ENCODE data around the gene SSH2.
"Not testable (repeated sequence)": the region's sequence is repeated elsewhere in the genome, so short reads cannot be mapped to it uniquely, and the experiment has no call there.

Gene SSH2

DNA sequence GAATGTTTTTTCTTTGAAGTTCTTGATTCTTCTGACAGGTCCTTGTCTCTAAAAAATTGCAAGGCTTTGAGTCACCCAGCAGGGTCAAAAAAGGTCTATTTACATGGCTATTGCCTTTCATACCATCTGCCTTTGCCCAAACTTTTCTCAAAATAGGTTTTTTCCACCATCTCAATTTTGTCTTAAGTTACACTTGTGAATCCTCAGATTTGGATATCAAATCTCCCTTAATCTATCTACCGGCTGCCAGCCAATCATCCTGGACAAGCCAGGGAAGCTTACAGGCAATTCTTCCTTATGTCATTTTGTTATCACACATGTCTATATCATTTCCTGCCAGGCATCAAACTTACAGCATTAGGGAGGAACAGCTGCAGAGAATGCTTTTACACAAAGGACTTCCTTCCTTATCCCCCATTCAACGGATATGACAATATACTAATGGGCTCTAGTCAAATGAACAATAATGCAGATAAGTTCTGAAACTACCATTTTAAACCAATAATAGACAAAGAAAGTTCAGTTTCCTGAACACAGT is 203.2 kb downstream of the SSH2 start:
- no peak for DNase-seq

DNA sequence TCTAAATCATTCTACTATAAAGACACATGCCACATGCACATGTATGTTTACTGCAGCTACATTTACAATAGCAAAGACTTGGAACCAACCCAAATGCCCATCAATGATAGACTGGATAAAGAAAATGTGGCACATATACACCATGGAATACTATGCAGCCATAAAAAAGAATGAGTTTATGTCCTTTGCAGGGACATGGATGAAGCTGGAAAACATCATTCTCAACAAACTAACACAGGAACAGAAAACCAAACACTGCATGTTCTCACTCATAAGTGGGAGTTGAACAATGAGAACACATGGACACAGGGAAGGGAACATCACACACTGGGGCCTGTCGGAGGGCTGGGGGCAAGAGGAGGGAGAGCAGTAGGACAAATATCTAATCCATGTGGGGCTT is 204.6 kb downstream of the SSH2 start:
- DNase-seq: not testable (repeated sequence)

DNA sequence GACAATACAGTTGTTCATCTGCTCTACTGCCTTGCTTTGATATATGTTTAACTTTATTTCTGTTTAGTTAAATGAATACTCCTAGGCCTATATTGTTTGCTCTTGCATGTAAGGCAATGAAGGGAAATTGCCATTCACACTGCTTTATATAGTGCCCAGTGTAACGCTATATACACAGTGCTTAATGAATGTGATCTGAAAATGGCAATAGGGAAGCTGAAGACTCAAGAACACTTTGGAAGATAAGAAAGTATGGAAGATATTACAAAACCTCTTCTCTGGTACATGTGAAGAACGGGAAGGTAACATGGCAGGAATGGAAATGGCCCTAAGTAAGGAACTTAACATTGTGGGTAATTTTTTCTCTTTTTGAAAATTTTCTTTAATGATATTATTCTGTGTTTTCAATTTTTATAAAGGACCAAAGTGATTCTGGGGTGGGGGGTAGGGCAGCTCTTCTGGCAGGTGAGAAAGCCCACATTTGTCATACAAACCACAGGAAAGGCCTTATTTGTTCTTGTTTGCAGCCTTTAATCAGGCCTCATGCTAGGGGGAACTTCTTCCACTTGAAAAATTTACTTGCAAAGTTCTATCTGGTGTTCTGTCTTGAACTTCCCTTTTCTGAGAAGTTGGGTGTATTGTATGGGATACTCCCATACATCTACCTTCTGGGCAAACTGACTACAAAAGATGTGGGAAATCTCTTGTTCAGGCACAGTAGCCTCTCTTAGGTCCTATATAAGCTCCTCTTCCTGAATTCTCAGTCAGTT is 206.6 kb downstream of the SSH2 start:
- no peak for DNase-seq

- no peak for DNase-seq
These were observed 207.4 kb downstream of the SSH2 start for GRCh38 chr17:29722411-29723198.

DNA sequence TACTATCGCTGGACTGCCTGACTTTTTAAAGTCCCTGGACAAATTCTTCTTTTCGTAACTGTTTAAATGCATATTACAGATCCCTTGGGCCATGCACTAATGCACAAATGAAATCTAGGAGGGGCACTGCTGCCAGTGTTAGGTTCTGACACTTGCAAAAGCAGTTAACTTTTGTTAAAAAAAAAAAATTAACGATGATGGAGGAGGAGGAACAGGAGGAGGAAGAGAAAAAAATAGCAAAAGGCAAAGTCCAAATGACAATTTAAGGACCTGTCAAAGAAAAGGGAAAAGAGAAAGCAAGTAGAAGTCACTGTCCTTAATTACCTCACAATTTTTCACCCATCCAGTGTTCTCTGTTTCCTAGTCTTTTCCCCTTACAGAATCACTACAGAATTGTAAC is 209.5 kb downstream of the SSH2 start:
- DNase-seq: no peak

- DNase-seq: no peak
These were observed 210.6 kb downstream of the SSH2 start for GRCh38 chr17:29719469-29719868.

- DNase-seq: no peak
These were observed 211.5 kb downstream of the SSH2 start for GRCh38 chr17:29718446-29719039.

DNA sequence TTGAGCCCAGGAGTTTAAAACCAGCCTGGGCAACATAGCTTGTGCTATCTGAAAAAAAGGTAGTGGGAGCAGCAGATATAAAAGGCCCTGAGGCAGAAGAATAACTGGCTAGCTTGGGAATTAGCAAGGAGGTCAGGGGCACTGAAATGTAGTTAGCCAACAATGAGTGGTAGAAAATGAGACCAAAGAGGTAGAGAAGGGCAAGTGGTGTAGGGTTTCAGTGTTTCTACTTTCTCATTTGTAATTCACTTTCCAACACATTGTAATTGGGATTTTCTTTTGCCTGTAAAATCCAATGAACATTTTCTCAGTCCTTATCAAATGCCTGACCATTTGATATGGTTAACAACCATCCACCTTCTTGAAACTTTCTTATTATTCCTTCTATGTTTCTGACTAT is 212.2 kb downstream of the SSH2 start:
- DNase-seq: no peak

- DNase-seq: no peak
These were observed 213.5 kb downstream of the SSH2 start for GRCh38 chr17:29716566-29716965.

DNA sequence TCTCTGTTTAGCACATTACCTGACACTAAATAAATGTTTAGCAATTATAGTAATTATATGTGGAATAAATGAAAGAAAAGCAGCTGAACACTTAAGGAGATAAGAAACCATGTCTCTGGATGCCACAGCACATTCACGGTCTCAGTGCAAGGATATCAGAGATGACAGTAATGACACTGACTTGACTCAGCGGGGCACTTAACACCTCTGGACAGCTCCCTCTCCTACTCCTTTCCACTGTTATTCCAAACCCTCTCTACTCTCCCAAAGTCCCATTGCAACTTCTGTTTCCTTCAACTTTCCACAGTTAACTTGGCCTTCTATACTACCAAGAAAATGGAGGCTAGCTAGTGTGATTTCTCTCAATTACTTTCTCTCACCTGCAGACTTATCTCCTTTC is 214.3 kb downstream of the SSH2 start:
- no peak for DNase-seq

DNA sequence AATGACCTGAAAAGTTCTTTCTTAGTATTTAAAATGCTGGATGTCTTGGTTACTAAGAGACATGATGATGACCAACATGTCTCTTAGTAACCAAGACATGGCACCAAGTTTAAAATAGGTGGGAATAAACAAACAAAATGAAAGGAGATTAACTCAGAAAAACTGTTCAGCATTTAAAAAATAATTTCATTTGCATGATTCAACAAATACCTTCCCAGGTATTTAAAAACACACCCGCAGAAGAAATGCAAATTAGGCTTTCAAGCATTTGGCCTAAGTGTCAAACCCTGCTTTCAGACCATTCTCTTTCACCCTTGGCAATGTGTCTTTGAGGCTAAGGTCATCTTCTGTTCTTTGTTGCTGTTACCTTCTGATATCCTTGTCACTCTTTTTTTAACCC is 215.9 kb downstream of the SSH2 start:
- no peak for DNase-seq

DNA sequence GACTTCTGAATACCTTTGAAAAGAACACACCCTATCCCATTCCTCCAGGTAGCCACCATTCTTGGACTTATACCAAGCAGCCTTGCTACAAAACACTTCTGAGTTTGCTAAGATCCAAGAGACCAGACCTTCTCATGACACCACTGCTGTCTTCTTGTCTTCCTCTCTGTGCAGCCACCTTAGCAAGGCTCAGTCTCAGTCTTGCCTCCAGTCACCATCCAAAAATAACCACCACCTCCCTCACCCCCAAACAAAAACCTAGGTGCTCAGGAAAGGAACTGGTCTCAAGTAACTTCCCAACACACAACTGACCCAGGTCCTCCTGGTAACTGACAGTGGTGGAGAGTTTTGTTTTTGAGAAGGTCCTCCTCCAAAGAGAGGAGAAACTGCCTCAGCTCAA is 216.4 kb downstream of the SSH2 start:
- DNase-seq: no peak

- DNase-seq: no peak
These were observed 218.2 kb downstream of the SSH2 start for GRCh38 chr17:29711588-29712385.

DNA sequence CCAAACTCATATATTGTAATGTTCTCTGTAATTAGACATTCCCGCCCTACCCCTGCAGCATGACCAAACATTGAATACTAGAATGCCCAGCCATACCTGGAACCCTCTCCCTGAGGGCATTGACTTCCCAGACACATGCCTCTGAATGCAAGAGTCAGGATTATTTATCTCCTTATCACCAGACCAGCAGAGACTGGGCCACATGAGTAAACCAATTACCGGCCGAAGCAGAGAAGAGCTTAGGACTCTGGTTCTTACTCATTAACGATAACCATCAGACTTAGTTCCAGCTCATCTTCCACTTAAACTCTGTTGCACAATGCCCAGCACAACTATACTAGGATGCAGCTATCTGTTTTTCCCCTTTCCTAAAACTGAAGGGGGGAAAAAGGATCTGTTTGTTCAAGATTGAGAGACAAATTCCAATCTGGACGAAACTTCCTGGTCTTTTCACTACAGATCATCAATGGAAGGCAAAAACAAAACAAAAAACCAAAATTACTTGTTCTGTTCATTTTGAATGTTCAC is 219.1 kb downstream of the SSH2 start:
- DNase-seq: no peak

DNA sequence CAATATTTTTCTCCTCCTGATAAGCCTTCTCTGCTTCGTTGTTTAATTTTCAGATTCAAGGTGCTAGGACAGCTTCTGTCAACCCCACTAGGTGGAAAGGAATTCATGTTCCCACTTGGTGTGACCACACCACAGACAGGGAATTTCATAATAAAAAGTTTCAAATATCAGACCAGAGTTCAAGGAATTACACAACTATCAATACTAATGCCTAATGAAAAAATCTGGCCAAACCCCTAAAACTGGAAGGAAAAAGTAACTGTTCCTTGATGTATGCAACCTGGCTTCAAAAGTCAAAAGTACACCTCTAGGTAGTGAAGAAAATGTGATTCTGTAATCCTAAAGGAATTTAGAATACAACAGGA is 219.5 kb downstream of the SSH2 start:
- no peak for DNase-seq

- no peak for DNase-seq
These were observed 220.0 kb downstream of the SSH2 start for GRCh38 chr17:29709866-29710519.

DNA sequence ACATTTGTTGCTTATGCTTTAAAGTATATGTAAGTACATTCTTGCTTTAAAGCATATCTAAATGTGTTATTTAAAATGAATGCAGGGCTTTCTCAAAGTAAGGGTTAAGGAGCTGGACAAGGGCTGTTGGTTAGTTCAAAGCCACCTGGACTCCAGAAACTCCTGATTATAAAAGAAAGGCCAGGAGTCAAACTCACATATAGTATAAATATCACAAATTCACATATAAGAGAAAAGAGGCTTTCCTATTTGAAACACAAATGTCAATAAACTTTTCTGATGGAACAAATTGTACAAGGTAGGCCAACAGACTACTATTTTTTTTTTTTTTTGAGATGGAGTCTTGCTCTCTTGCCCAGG is 222.8 kb downstream of the SSH2 start:
- DNase-seq: no peak

GRCh38 chr17:29706045-29706431 is 224.0 kb downstream of the SSH2 start:
- no peak for DNase-seq

- no peak for DNase-seq
These were observed 224.6 kb downstream of the SSH2 start for GRCh38 chr17:29705386-29705785.

DNA sequence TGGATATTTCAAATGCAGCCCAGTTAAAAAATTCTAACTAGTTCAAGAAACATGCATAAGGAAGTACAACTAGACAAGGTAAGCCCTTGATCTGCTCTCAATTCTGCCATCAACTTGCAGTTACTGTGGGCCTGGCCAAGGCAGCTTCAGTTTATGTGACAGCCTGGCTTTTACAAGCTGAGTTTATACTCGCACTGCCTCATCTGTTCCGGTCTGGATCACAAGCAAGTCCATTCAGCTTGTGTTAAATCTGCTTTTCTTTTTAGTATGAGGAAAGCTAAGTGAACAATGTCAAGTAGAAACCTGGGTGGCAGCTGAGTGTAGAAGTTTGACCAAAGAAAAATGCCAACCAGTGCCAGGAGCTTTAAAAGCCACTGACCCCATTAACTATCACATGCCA is 230.7 kb downstream of the SSH2 start:
- DNase-seq: no peak

DNA sequence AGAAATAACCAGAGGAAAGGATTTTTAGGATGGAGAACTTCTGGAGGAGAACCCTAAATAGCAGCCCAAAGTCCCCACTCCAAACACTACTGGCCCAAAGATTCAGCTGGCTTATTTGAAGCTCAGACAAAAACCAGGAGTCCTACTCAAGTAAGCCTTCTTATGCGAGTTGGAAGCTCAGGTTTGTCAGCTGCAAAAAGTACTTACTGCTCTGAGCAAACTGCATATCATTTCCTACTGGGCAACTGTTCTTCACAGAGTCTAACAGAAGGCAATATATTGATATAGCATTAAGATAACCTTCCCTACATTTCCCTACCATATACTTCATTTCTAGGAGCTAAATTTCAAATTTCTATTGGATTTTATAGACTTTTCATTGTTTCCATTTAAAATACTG is 231.2 kb downstream of the SSH2 start:
- DNase-seq: no peak

- no peak for DNase-seq
These were observed 231.8 kb downstream of the SSH2 start for GRCh38 chr17:29698019-29698777.
